Measurements from ENCODE around the gene GDAP1L1.

- TF ChIP-seq POLR2AphosphoS5 (IDR thresholded peaks at IDR 0.05; ENCODE audit: borderline replicate concordance, low read depth, low read length) = no peak
- TF ChIP-seq EZH2 (IDR thresholded peaks at IDR 0.05) = no peak
Measured at GRCh38 chr20:44284032-44284431, 36.9 kb downstream of the GDAP1L1 start.

All from SK-N-MC (cell line).